Panc1 (cell line): ENCODE data around the gene ITGA8. TPM values are rescaled to one million over a fixed set of nuclear protein-coding genes. Genes with fewer than 3 reads are reported as not detected.

ENCODE experiments used
- ATAC-seq: fragments of 200-7000 bp; cut with Tn5 transposase; 2 replicates; pipeline ENCODE4 v1.9.1; 2020; ENCODE audit warnings: mild to moderate bottlenecking, moderate library complexity
- BruUV-seq: library from RNA; stranded (reverse); fragments of 400-500 nt; replicated peaks from 2 replicates; lab custom pipeline; 2021; lab: Mats Ljungman, UMichigan
- CTCF ChIA-PET: fragments of 300-600 bp; sonication (Branson Sonifier 250); formaldehyde crosslinking; loops from one replicate; lab custom pipeline; 2022; ENCODE audit warnings: antibody characterized with exemption; lab: Charles Lee
- POLR2A ChIA-PET: fragments of 300-600 bp; sonication (Branson Sonifier 250); formaldehyde crosslinking; loops from one replicate; lab custom pipeline; 2022; ENCODE audit warnings: antibody characterized with exemption; lab: Charles Lee
- DNase-seq: peaks from one replicate; pipeline ENCODE4 v3.0.0-alpha.2; 2010; ENCODE audit warnings: low read depth, low spot score
- H3K27ac ChIP-seq: 2 replicates; pipeline ENCODE4 v1.5.1; 2011; ENCODE audit warnings: mild to moderate bottlenecking, low read length, inconsistent platforms
- H3K27me3 ChIP-seq: fragments of 200-500 bp; sonication (Bioruptor generic); 2 replicates; pipeline ENCODE4 v1.6.0; 2014; ENCODE audit warnings: low read length, inconsistent platforms; ENCODE audit not compliant: control insufficient read depth, insufficient read depth
- H3K36me3 ChIP-seq: fragments of 200-500 bp; sonication (Bioruptor generic); 2 replicates; pipeline ENCODE4 v1.5.1; 2014; ENCODE audit warnings: inconsistent platforms, mild to moderate bottlenecking, low read length, moderate library complexity; ENCODE audit not compliant: control insufficient read depth, insufficient read depth
- H3K4me1 ChIP-seq: 2 replicates; pipeline ENCODE4 v1.5.1; 2011; ENCODE audit warnings: inconsistent platforms, mild to moderate bottlenecking, low read length, moderate library complexity; ENCODE audit not compliant: control insufficient read depth, insufficient read depth
- H3K4me3 ChIP-seq, 2 experiments: 2 replicates each; pipeline ENCODE4 v1.5.1; 2011 to 2012; ENCODE audit warnings: low read depth in 2 of 2, low read length in 2 of 2, mild to moderate bottlenecking in 2 of 2, inconsistent platforms in 1 of 2, moderate library complexity in 1 of 2
- H3K9me3 ChIP-seq: fragments of 200-500 bp; sonication (Bioruptor generic); 2 replicates; pipeline ENCODE4 v1.5.1; 2014; ENCODE audit warnings: low read depth, mild to moderate bottlenecking, inconsistent platforms, low read length, moderate library complexity; ENCODE audit not compliant: control insufficient read depth, insufficient read depth
- POLR2AphosphoS5 ChIP-seq: IDR thresholded peaks from 2 replicates; pipeline ENCODE4 v1.6.1; 2012; ENCODE audit warnings: mild to moderate bottlenecking, low read depth, low read length, moderate library complexity
- SIN3A ChIP-seq: IDR thresholded peaks from 2 replicates; pipeline ENCODE4 v1.6.1; 2012; ENCODE audit warnings: low read depth, mild to moderate bottlenecking, low read length, moderate library complexity, borderline replicate concordance; ENCODE audit not compliant: insufficient read depth
- TCF7L2 ChIP-seq: IDR thresholded peaks from 2 replicates; pipeline ENCODE4 v1.6.1; 2011; ENCODE audit warnings: mild to moderate bottlenecking, low read depth, low read length, inconsistent platforms
- in situ Hi-C: cut with HindIII; loops from 2 replicates; pipeline ENCODE4 v1.10.0; 2016; ENCODE audit warnings: low sequenced_read_pairs, low pct_unique_long_range_greater_than_20kb
- intact Hi-C: fragments of 100-400 bp; cut with micrococcal nuclease; formaldehyde crosslinking; loops from one replicate; pipeline ENCODE4 v1.10.0; 2022; ENCODE audit not compliant: unreplicated experiment
- total RNA-seq: library from RNA; stranded (reverse); gene quantifications from one replicate; pipeline ENCODE4 v1.2.1, GENCODE V29; 2021; ENCODE audit not compliant: unreplicated experiment
- TF ChIP-seq, protein P1 (sequence below), 2 experiments: IDR thresholded peaks; 2 replicates each; pipeline ENCODE4 v1.6.1; 2011 to 2012; ENCODE audit warnings: low read depth in 2 of 2, control low read depth in 1 of 2, low read length in 1 of 2, mild to moderate bottlenecking in 1 of 2, moderate library complexity in 1 of 2; ENCODE audit not compliant: insufficient read depth in 1 of 2
- TF ChIP-seq, protein P2 (sequence below): fragments of 450-650 bp; IDR thresholded peaks from 2 replicates; pipeline ENCODE4 v1.5.1; 2017; ENCODE audit warnings: mild to moderate bottlenecking

The ITGA8 gene
- total RNA-seq, 1 experiment from 2014 or later: 0.18 TPM

DNA sequence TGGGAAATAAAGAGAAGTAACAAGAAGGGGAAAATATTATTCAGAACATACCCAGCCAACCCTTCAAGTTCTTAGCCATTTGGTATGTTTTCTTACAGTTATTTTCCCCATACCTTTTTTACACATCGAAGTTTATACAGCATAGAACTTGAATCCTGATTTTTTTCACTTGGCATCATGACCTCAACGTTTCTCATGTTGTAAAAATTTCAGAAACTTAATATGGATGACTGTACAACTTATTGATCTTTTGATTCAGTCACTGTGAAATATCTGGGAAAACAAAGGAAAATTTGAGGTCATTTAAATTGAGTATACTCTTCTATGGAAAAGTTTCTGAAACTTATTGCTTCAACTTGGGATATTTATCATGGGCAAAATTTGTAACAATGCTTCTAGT is 245.1 kb downstream of the ITGA8 start:
- no peak for DNase-seq
- H3K4me3 ChIP-seq: no peak overlapping the region
- ChIA-PET CTCF (no interaction called here), POLR2A (no interaction called here)
- no peaks in the 10 kb centered on the region for H3K4me1 ChIP-seq
- peaks cover 4% of the 10 kb centered on the region; the same call in 1 of the 2 replicates for H3K27me3 ChIP-seq
- no peak for ATAC-seq
- H3K36me3 ChIP-seq: no peaks in the 10 kb centered on the region
- BruUV-seq: no TSS peak
- TF ChIP-seq POLR2AphosphoS5 (no peak), SIN3A (no peak), TCF7L2 (no peak)
- TF ChIP-seq, protein P1, sequence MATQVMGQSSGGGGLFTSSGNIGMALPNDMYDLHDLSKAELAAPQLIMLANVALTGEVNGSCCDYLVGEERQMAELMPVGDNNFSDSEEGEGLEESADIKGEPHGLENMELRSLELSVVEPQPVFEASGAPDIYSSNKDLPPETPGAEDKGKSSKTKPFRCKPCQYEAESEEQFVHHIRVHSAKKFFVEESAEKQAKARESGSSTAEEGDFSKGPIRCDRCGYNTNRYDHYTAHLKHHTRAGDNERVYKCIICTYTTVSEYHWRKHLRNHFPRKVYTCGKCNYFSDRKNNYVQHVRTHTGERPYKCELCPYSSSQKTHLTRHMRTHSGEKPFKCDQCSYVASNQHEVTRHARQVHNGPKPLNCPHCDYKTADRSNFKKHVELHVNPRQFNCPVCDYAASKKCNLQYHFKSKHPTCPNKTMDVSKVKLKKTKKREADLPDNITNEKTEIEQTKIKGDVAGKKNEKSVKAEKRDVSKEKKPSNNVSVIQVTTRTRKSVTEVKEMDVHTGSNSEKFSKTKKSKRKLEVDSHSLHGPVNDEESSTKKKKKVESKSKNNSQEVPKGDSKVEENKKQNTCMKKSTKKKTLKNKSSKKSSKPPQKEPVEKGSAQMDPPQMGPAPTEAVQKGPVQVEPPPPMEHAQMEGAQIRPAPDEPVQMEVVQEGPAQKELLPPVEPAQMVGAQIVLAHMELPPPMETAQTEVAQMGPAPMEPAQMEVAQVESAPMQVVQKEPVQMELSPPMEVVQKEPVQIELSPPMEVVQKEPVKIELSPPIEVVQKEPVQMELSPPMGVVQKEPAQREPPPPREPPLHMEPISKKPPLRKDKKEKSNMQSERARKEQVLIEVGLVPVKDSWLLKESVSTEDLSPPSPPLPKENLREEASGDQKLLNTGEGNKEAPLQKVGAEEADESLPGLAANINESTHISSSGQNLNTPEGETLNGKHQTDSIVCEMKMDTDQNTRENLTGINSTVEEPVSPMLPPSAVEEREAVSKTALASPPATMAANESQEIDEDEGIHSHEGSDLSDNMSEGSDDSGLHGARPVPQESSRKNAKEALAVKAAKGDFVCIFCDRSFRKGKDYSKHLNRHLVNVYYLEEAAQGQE (IDR thresholded peaks at IDR 0.05; ENCODE audit: insufficient read depth in 1 of 2, low read depth in 2 of 2, low read length in 1 of 2): no peak
- TF ChIP-seq, protein P2, sequence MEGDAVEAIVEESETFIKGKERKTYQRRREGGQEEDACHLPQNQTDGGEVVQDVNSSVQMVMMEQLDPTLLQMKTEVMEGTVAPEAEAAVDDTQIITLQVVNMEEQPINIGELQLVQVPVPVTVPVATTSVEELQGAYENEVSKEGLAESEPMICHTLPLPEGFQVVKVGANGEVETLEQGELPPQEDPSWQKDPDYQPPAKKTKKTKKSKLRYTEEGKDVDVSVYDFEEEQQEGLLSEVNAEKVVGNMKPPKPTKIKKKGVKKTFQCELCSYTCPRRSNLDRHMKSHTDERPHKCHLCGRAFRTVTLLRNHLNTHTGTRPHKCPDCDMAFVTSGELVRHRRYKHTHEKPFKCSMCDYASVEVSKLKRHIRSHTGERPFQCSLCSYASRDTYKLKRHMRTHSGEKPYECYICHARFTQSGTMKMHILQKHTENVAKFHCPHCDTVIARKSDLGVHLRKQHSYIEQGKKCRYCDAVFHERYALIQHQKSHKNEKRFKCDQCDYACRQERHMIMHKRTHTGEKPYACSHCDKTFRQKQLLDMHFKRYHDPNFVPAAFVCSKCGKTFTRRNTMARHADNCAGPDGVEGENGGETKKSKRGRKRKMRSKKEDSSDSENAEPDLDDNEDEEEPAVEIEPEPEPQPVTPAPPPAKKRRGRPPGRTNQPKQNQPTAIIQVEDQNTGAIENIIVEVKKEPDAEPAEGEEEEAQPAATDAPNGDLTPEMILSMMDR: no peak
- no peak overlapping the region for H3K27ac ChIP-seq
- in situ Hi-C loops: no loop called here
- no peaks in the 10 kb centered on the region for H3K9me3 ChIP-seq
- intact Hi-C loops: no loop called here

DNA sequence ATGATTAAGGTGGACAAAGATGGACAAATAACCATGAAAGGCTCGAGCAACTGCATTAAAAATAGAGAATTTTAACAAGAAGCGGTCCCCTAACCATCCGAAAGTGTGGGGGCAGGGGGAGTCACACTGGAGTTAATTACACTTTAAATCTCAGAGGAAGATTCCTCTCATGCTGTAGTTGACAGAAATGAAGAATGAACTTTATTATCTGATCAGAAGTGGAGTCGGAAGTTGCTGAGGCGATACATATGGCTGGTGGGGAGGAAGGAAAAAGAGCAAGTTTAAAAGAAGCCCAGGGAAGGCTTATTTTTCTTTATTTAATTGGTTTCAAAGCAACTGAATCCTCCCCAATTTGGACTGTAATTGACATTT is 246.3 kb downstream of the ITGA8 start:
- CTCF ChIA-PET: no interaction called here
- H3K27me3 ChIP-seq: peaks cover 4% of the 10 kb centered on the region; the same call in 1 of the 2 replicates
- BruUV-seq: no TSS peak
- TF ChIP-seq, protein P2: no peak
- TF ChIP-seq, protein P1 (IDR thresholded peaks at IDR 0.05; ENCODE audit: insufficient read depth in 1 of 2, low read depth in 2 of 2, low read length in 1 of 2): no peak
- no peak for TF ChIP-seq POLR2AphosphoS5
- no peak for TF ChIP-seq SIN3A
- no peak for TF ChIP-seq TCF7L2
- no peaks in the 10 kb centered on the region for H3K36me3 ChIP-seq
- DNase-seq (no peak), ATAC-seq (no peak)
- H3K9me3 ChIP-seq: no peaks in the 10 kb centered on the region
- in situ Hi-C loops (no loop called here), intact Hi-C loops (no loop called here)
- H3K4me1 ChIP-seq: no peaks in the 10 kb centered on the region
- H3K4me3 ChIP-seq: no peak overlapping the region
- H3K27ac ChIP-seq: no peak overlapping the region
- POLR2A ChIA-PET: no interaction called here
